Measurements from ENCODE around the gene SDF4.

Gene SDF4

DNA sequence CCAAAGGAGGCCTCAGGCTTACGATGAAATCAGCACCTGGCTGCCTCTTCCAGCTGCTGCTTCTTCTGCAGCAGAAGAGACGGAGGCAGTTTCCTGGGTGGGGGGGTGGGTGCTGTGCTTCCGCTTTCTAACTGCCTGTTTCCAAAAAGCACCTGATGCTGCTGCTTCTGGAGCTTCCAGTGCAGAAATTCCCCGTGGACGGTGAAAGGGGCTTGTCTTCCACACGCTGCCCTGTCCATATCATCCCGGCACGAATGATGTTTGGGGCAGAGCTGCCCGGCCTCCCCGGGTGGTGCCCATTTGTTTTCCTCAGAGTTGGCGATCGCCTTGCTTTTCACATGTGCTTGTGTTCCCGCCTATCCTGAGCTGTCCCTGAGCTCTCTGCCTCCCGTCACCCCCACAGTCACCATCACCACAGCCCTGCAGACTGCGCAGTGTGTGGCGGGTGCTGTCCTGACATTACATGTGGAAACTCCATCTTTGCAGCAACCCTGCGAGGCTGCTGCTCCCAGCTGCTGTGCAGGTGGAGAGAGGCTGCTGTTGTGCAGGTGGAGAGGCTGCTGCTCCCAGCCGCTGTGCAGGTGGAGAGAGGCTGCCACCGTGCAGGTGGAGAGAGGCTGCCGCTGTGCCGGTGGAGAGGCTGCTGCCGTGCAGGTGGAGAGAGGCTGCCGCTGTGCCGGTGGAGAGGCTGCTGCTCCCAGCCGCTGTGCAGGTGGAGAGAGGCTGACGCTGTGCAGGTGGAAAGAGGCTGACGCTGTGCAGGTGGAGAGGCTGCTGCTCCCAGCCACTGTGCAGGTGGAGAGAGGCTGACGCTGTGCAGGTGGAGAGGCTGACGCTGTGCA lies 56.4 kb downstream of the SDF4 start:
- in situ Hi-C loops (cut with HindIII; ENCODE audit: low pct_unique_long_range_greater_than_20kb, low sequenced_read_pairs), result no loop called here
- no peak for DNase-seq (ENCODE audit: low read depth in 1 of 2, low spot score in 1 of 2)
- TF ChIP-seq JUND (IDR thresholded peaks at IDR 0.05; ENCODE audit: low read depth), result no peak

DNA sequence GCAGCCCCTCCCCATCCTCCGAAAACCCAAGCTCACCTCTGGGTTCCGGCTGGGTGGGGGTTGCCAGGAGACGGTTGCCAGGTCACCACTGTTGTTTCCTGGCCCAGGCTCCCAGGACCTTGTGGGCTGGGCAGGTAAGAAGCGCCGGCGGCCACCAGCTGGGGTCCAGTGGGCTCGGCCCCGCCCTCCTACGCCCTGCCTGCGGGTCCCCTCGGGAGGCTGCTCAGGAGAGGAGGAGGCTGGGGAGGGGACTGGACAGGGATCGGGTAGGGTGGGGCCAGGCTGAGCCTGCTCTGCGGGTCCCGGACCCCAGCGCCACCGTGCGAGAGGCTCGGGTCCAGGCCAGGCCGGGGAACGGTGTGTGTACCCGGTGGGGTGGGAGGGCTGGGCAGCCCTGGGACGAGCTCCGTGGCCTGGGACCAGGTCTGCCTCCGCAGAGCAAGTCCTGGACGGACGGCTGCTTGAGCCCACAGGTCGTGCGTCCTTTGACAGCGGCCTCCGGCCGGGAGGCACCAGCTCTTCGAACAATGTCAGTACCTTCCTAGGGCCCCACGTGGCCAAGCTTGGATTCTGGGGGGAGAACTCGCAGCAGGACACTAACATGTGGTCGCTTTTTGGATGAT lies 57.9 kb downstream of the SDF4 start, which contains the start of gene TTLL10:
Gene TTLL10 (plus strand): TSS at position 88 of the 623 bp plus-strand sequence. CDS start 5,336 bp downstream, outside the sequence.
- in situ Hi-C loops (cut with HindIII; ENCODE audit: low pct_unique_long_range_greater_than_20kb, low sequenced_read_pairs), result no loop called here
- DNase-seq (ENCODE audit: low read depth in 1 of 2, low spot score in 1 of 2), result no peak
- no peak for TF ChIP-seq JUND (IDR thresholded peaks at IDR 0.05; ENCODE audit: low read depth)

- TF ChIP-seq JUND (IDR thresholded peaks at IDR 0.05; ENCODE audit: low read depth), result no peak
- no peak for DNase-seq (ENCODE audit: low read depth in 1 of 2, low spot score in 1 of 2)
- in situ Hi-C loops (cut with HindIII; ENCODE audit: low pct_unique_long_range_greater_than_20kb, low sequenced_read_pairs), result no loop called here
These were observed 58.6 kb downstream of the SDF4 start for GRCh38 chr1:1173061-1173792.

- DNase-seq (ENCODE audit: low read depth in 1 of 2, low spot score in 1 of 2), result no peak
- in situ Hi-C loops (cut with HindIII; ENCODE audit: low pct_unique_long_range_greater_than_20kb, low sequenced_read_pairs), result no loop called here
These were observed 60.1 kb downstream of the SDF4 start for GRCh38 chr1:1171546-1172340.

DNA sequence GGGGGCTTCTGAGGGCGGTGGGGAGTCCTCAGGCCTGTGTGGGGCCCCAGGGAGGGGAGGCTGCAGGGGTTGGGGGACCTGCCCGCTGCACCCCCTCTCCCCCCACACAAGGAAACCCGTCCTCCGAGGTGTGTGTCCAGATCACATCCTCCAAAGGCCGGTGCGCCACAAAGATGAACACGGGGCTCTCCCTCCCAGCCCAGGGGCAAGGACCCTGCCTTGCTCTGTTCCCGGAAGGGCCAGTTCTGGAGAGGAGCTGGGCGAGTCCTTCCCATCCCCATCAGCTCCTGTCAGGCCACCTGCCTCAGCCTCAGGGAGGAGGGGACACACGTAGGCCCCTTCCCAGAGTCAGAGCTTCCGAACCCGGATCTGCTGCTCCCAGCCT lies 60.6 kb downstream of the SDF4 start:
- DNase-seq (ENCODE audit: low read depth in 1 of 2, low spot score in 1 of 2), result no peak
- TF ChIP-seq JUND (IDR thresholded peaks at IDR 0.05; ENCODE audit: low read depth), result no peak
- in situ Hi-C loops (cut with HindIII; ENCODE audit: low pct_unique_long_range_greater_than_20kb, low sequenced_read_pairs), result no loop called here

More at GRCh38 chr1:1171546-1172340, 60.1 kb downstream of the SDF4 start:
- TF ChIP-seq JUND (IDR thresholded peaks at IDR 0.05; ENCODE audit: low read depth), result no peak

DNA sequence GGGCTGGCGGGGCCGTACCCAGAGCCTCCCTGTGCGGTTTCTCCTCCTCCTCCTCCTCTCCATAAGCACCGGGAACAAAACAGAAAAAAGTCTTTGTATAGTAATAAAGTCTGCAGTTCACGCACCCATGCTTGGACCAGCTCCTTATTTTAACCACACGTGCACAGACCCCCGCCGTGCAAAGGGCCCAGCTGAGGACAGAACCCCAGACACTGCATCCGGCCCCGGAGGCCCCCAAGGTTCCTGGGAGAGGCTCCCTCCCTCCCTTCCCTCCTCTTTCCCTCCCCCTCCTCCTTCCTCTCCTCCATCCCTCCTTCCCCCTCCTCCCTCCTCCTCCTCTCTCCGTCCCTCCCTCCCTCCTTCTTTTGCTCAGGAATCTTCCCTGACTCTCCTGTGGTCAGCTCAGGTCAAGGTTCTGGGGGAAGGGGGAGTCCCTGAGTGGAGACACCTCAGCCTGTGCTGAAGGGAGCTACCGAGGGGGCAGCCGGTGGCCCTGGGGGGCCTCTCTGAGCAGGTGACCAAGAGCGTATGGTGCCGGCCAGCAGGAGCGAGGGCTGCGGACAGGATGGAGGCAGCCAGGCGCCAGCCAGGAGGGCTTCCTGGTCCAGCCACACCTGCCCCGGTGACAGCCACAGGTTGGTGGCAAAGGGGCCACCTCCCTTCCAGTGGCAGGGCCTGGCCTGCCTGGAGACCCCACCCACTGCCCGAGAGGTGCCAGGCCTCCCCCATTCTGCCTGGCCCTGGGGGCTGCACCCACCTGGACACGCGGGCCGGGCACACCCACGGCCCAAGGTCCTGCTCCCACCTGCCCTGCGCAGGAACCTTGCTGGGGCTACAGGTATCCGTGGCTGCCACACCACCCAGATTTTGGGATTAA lies 61.3 kb downstream of the SDF4 start:
- no peak for TF ChIP-seq JUND (IDR thresholded peaks at IDR 0.05; ENCODE audit: low read depth)
- in situ Hi-C loops (cut with HindIII; ENCODE audit: low pct_unique_long_range_greater_than_20kb, low sequenced_read_pairs), result no loop called here
- DNase-seq (ENCODE audit: low read depth in 1 of 2, low spot score in 1 of 2), result no peak

- DNase-seq (ENCODE audit: low read depth in 1 of 2, low spot score in 1 of 2), result no peak
- TF ChIP-seq JUND (IDR thresholded peaks at IDR 0.05; ENCODE audit: low read depth), result no peak
- in situ Hi-C loops (cut with HindIII; ENCODE audit: low pct_unique_long_range_greater_than_20kb, low sequenced_read_pairs), result no loop called here
These were observed 62.2 kb downstream of the SDF4 start for GRCh38 chr1:1169429-1170214.

- no peak for DNase-seq (ENCODE audit: low read depth in 1 of 2, low spot score in 1 of 2)
- no peak for TF ChIP-seq JUND (IDR thresholded peaks at IDR 0.05; ENCODE audit: low read depth)
- in situ Hi-C loops (cut with HindIII; ENCODE audit: low pct_unique_long_range_greater_than_20kb, low sequenced_read_pairs), result no loop called here
These were observed 63.1 kb downstream of the SDF4 start for GRCh38 chr1:1168451-1169411.

DNA sequence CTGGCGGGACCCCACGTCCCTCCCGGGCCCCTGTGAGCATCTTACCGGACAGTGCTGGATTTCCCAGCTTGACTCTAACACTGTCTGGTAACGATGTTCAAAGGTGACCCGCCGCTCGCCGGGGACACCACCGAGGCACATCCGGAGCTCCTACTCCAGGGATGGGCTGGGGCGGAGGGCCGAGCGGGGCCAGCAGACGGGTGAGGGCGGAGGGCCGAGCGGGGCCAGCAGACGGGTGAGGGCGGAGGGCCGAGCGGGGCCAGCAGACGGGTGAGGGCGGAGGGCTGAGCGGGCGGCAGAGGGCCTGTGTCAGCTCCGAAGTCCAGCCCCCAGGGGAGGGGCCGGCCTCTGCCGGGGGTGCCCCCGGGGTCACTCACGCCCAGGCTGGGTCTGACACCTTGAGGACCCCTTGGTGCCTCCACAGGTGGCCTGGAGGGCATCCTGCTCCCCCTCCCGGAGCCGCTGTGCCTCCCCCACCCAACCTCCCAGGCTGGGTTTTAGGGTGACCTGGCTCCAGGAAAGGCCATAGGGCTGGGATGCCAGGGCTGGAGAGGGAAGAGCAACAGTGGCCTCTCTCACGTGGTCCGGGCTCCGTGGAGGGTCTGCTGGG lies 63.9 kb downstream of the SDF4 start:
- in situ Hi-C loops (cut with HindIII; ENCODE audit: low pct_unique_long_range_greater_than_20kb, low sequenced_read_pairs), result no loop called here
- DNase-seq (ENCODE audit: low read depth in 1 of 2, low spot score in 1 of 2), result no peak
- TF ChIP-seq JUND (IDR thresholded peaks at IDR 0.05; ENCODE audit: low read depth), result no peak
